22Rv1 (cell line): Measurements from ENCODE around the gene SLX4IP.
"Not testable (repeated sequence)": the region's sequence is repeated elsewhere in the genome, so short reads cannot be mapped to it uniquely, and the experiment has no call there.

Experiments used
- H3K27ac ChIP-seq: fragments of 450-650 bp; 2 replicates; pipeline ENCODE4 v1.5.1; 2017
- ZFX ChIP-seq: fragments of 450-650 bp; IDR thresholded peaks from 2 replicates; pipeline ENCODE4 v1.6.1; 2017; ENCODE audit warnings: antibody characterized with exemption, borderline replicate concordance
- TF ChIP-seq, protein P1 (sequence below): fragments of 450-650 bp; IDR thresholded peaks from 2 replicates; pipeline ENCODE4 v1.5.1; 2017; ENCODE audit warnings: mild to moderate bottlenecking

Gene SLX4IP

DNA sequence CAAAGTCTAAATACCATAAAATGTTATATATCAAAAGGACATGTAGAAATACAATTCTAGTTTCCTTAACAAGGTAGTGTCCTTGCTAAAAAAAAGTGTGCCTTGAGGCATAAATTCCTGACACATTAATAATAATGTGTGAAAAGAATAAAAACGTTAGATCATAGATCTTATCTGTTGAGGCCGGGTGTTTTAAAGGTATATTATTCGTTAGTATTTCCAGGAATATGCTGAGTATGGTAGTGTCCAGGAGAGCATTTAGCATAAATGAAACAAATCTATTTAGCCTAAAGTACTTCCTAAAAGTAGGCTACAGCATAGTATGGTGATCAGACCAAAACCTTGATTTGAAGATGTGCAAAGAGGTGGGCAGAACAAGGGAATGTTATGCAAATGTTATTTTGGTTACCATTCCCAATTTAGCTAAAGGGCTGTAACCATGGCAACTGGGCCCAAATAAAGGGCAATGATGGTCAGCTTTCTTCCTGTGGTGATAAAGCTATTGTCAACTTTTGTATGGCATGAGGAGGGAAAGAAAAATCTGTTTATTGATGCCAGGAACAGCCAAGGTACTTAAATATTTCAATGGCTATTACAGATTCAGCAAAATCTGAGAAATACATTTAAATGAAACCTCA lies 20.0 kb upstream of the SLX4IP start:
- H3K27ac ChIP-seq = no peak overlapping the region
- TF ChIP-seq, protein P1, sequence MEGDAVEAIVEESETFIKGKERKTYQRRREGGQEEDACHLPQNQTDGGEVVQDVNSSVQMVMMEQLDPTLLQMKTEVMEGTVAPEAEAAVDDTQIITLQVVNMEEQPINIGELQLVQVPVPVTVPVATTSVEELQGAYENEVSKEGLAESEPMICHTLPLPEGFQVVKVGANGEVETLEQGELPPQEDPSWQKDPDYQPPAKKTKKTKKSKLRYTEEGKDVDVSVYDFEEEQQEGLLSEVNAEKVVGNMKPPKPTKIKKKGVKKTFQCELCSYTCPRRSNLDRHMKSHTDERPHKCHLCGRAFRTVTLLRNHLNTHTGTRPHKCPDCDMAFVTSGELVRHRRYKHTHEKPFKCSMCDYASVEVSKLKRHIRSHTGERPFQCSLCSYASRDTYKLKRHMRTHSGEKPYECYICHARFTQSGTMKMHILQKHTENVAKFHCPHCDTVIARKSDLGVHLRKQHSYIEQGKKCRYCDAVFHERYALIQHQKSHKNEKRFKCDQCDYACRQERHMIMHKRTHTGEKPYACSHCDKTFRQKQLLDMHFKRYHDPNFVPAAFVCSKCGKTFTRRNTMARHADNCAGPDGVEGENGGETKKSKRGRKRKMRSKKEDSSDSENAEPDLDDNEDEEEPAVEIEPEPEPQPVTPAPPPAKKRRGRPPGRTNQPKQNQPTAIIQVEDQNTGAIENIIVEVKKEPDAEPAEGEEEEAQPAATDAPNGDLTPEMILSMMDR = no peak
- no peak for TF ChIP-seq ZFX

DNA sequence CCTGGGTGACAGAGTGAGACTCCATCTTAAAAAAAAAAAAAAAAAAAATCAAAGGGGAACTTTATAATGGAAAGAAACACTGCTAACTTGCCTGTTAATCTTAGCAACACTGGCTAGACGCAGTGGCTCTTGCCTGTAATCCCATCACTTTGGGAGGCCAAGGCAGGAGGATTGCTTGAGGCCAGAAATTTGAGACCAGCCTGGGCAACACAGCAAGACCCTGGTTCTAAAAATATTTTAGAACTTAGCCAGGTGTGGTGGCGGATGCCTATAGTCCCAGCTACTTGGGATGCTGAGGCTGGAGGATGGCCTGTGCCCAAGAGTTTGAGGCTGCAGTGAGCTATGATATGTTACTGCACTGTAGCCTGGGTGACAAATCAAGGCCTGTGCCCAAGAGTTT lies 17.9 kb upstream of the SLX4IP start:
- H3K27ac ChIP-seq = not testable (repeated sequence)

DNA sequence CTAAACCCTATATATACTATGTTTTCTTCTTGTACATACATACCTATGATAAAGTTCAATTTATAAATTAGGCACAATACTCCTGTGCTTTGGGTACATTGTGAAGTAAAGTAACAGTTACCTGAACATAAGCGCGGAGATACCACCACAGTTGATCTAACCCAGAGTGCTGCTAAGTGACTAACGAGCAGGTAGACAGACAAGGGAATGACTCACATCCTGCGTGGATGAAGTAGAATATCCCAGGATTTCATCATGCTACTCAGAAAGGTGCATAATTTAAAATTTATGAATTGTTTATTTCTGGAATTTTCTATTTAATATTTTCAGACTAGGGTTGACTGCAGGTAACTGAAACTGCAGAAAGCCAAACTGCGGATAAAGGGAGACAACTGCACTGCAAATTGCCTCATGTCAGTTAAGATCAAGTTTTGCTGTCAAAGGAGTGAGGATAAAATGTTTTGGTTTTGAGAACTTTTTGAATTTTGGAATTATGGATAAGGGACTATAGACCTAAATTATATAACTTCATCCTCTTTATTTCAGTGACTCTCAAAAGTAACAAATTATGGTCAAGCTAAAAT lies 15.5 kb upstream of the SLX4IP start:
- TF ChIP-seq, protein P1 = no peak
- no peak for TF ChIP-seq ZFX
- H3K27ac ChIP-seq = no peak overlapping the region

DNA sequence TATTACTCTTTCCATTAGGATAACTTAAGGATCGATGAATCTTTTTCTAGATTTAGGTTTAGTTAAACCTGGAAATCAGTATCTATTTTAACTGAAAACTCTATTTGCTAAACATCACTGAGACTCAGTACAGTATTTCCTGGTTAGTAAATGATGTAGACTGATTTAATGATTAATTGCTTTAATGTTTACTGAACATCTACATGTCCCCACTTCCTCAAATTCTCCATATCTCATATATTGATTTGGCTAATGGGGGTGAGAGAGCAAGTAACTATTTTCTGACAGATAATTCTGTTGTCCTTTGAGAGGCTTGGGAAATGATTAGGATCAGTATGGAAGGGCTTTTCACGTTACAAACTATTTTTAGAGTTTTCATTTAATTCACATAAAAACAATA lies 11.4 kb upstream of the SLX4IP start:
- H3K27ac ChIP-seq = no peak overlapping the region
- TF ChIP-seq, protein P1 = no peak
- TF ChIP-seq ZFX = no peak

DNA sequence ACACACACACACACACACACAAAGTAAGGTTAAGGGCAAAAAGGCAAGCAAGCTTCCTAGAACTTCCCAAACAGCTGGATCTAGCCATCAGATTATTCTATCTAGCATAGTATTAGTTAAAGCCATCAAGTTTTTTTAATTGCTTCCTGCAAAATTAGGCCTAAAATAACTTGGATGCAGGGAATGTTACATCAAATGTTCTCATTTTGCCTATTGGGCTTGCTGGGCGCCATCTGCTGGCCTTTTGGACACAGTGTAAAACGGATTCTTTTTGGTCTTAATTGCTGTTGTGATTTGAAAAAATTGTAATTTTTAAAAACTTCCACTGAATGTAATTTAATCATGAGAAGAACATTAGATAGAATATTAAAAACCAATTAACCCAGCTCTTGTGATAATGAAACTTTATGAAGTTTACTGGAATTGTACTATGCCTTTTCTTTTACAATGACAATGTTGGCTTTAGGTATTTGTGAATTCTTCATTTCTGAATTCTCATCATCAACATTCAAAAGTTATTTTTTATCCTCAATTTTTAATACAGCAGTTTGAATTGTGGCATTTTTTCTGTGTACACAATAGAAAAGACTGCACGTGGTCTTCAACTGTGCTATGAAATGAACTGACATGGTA lies 7.9 kb upstream of the SLX4IP start:
- TF ChIP-seq, protein P1 = peak; percentile 87
- no peak for TF ChIP-seq ZFX
- no peak overlapping the region for H3K27ac ChIP-seq

DNA sequence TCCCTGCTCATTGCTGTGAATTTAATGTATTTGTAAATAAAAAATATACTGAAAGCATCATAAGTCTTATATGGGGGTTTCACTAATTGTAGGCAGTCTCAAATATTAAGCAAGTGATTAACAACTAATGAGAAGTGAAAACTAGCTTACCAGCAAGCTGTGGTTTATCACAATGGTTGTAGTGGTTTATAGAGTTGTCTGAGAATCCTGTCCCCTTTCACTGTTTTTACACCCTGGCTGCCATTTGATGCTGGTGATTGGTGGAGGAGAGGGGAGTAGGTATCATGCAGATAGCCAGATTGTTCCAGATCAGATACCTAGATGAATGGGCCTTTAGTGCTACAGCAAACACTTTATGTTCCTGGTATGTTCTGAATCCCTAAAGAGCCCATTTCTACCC lies 7.1 kb upstream of the SLX4IP start:
- no peak for TF ChIP-seq ZFX
- TF ChIP-seq, protein P1 = no peak
- no peak overlapping the region for H3K27ac ChIP-seq

DNA sequence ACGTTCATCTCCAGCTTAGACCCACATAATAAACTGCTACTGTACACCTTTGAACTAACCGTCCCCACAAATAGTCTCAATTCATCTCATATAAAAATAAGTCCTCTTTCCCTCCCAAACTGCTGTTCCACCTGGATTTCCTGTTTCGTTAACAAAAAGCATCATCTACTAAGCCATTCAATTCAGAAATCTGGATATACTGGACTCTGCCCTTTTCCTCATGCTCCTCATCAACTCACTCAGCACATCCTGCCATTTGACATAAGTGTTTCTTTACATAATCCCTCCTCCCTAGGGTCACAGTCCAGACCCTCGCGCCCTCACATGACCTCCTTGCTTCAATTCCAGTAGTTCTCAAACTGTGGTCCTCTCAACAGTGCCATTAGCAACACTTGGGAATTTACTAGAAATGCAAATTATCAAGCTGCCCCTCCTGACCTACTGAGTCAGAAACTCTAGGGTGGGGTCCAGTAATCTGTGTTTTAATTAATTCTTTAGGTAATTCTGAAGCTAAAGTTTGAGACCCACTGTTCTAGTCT lies 5.6 kb upstream of the SLX4IP start:
- TF ChIP-seq, protein P1 = no peak
- no peak for TF ChIP-seq ZFX
- no peak overlapping the region for H3K27ac ChIP-seq
